H1 (cell line): ENCODE data around the gene MARK3. TPM values are rescaled to one million over a fixed set of nuclear protein-coding genes. Genes with fewer than 3 reads are reported as not detected.
A peak's percentile ranks its signal among the peaks of the same experiment; 100 is the strongest.

Experiments
- CTCF ChIA-PET: fragments of 300-600 bp; sonication (Branson Sonifier 250); formaldehyde crosslinking; loops from one replicate; lab custom pipeline; 2021; ENCODE audit not compliant: partially characterized antibody; lab: Charles Lee
- POLR2A ChIA-PET: fragments of 300-600 bp; sonication (Branson Sonifier 250); formaldehyde crosslinking; loops from one replicate; lab custom pipeline; 2021; ENCODE audit warnings: inconsistent platforms; ENCODE audit not compliant: partially characterized antibody; lab: Charles Lee
- DNase-seq, 2 experiments: peaks; one replicate each; pipeline versions ENCODE4 v3.0.0 to v3.0.0-alpha.2; 2010 to 2022; ENCODE audit warnings: low spot score in 2 of 2, low read depth in 1 of 2, mixed read lengths in 1 of 2
- FAIRE-seq: peaks from 2 replicates; lab custom pipeline; 2011; peaks lifted over from hg19 to GRCh38; lab: Jason Lieb, UNC
- H2AFZ ChIP-seq: 2 replicates; pipeline ENCODE4 v1.8.1; 2012; ENCODE audit warnings: low read length, inconsistent platforms
- H2AK5ac ChIP-seq: 2 replicates; pipeline ENCODE4 v1.6.1; 2013; ENCODE audit warnings: low read depth, low read length
- H2BK120ac ChIP-seq: replicated peaks from 2 replicates; pipeline ENCODE3; 2013; ENCODE audit warnings: low read depth, low read length, inconsistent platforms
- H2BK12ac ChIP-seq: 2 replicates; pipeline ENCODE4 v1.6.1; 2013; ENCODE audit warnings: low read depth, low read length
- H2BK15ac ChIP-seq: 2 replicates; pipeline ENCODE4 v1.6.1; 2013; ENCODE audit warnings: low read length
- H2BK20ac ChIP-seq: 2 replicates; pipeline ENCODE4 v1.6.1; 2013; ENCODE audit warnings: low read length
- H2BK5ac ChIP-seq: 2 replicates; pipeline ENCODE4 v1.6.1; 2013; ENCODE audit warnings: low read depth, low read length
- H3K14ac ChIP-seq: 2 replicates; pipeline ENCODE4 v1.6.1; 2013; ENCODE audit warnings: inconsistent platforms; ENCODE audit not compliant: insufficient read length
- H3K18ac ChIP-seq: 2 replicates; pipeline ENCODE4 v1.6.1; 2013; ENCODE audit warnings: low read length; ENCODE audit errors: extremely low read depth
- H3K23ac ChIP-seq: 2 replicates; pipeline ENCODE4 v1.6.1; 2013; ENCODE audit warnings: inconsistent platforms; ENCODE audit not compliant: insufficient read length
- H3K23me2 ChIP-seq: 2 replicates; pipeline ENCODE4 v1.6.1; 2013; ENCODE audit warnings: low read depth, low read length
- H3K27ac ChIP-seq: 2 replicates; pipeline ENCODE4 v1.6.1; 2011; ENCODE audit warnings: low read depth, low read length, inconsistent platforms
- H3K27me3 ChIP-seq, 4 experiments: replicated peaks in 1 of 4; 1 replicate in 1 of 4; 2 replicates in 3 of 4; pipeline versions ENCODE4 v1.6.1 to v1.8.1; 2011 to 2013; ENCODE audit warnings: low read length in 3 of 4, mild to moderate bottlenecking in 3 of 4, inconsistent platforms in 2 of 4, mixed read lengths in 2 of 4, moderate library complexity in 1 of 4; ENCODE audit not compliant: control insufficient read depth in 3 of 4, insufficient read depth in 3 of 4; ENCODE audit errors: extremely low read depth in 1 of 4
- H3K36me3 ChIP-seq, 4 experiments: 2 replicates each; pipeline versions ENCODE4 v1.6.1 to v1.8.1; 2011 to 2013; ENCODE audit warnings: mild to moderate bottlenecking in 4 of 4, low read length in 3 of 4, moderate library complexity in 2 of 4, control low read depth in 1 of 4, inconsistent platforms in 1 of 4; ENCODE audit not compliant: insufficient read depth in 4 of 4, control insufficient read depth in 2 of 4
- H3K4ac ChIP-seq: replicated peaks from 2 replicates; pipeline ENCODE3; 2013; ENCODE audit warnings: low read length, low read depth, mixed read lengths, inconsistent platforms; ENCODE audit not compliant: insufficient read length
- H3K4me1 ChIP-seq, 4 experiments: replicated peaks in 1 of 4; 1 replicate in 1 of 4; 2 replicates in 3 of 4; pipeline versions ENCODE4 v1.6.1 to v1.8.1; 2011 to 2013; ENCODE audit warnings: low read length in 3 of 4, inconsistent platforms in 2 of 4, mixed read lengths in 1 of 4; ENCODE audit not compliant: insufficient read depth in 4 of 4, control insufficient read depth in 3 of 4
- H3K4me2 ChIP-seq, 2 experiments: 2 replicates each; pipeline versions ENCODE4 v1.6.1 to v1.8.1; 2011 to 2013; ENCODE audit warnings: low read depth in 2 of 2, low read length in 2 of 2, control low read depth in 1 of 2, inconsistent platforms in 1 of 2, mild to moderate bottlenecking in 1 of 2; ENCODE audit not compliant: insufficient read depth in 1 of 2
- H3K4me3 ChIP-seq, 4 experiments: fragments of 200-600, 300-600 bp in 1 of 4; sonication (generic), shearing (Covaris generic), sonication (Bioruptor Twin) in 1 of 4; 2 replicates each; pipeline versions ENCODE4 v1.5.1 to v1.8.1; 2011 to 2016; ENCODE audit warnings: low read length in 4 of 4, low read depth in 3 of 4, control low read depth in 2 of 4, inconsistent platforms in 2 of 4, mild to moderate bottlenecking in 2 of 4, mixed read lengths in 1 of 4, moderate library complexity in 1 of 4; ENCODE audit not compliant: insufficient read depth in 2 of 4; ENCODE audit errors: extremely low read depth in 1 of 4
- H3K56ac ChIP-seq: replicated peaks from 2 replicates; pipeline ENCODE3; 2013; ENCODE audit warnings: low read depth, mild to moderate bottlenecking, mixed read lengths, low read length, inconsistent platforms; ENCODE audit not compliant: insufficient read length
- H3K79me1 ChIP-seq: 2 replicates; pipeline ENCODE4 v1.6.1; 2013; ENCODE audit warnings: low read depth, low read length, control low read depth
- H3K79me2 ChIP-seq, 2 experiments: 2 replicates each; pipeline versions ENCODE4 v1.6.1 to v1.8.1; 2012 to 2013; ENCODE audit warnings: low read length in 2 of 2, mild to moderate bottlenecking in 2 of 2, inconsistent platforms in 1 of 2; ENCODE audit not compliant: insufficient read depth in 2 of 2, control insufficient read depth in 1 of 2
- H3K9ac ChIP-seq, 4 experiments: replicated peaks in 1 of 4; 1 replicate in 1 of 4; 2 replicates in 3 of 4; pipeline versions ENCODE4 v1.6.1 to v1.8.1; 2011 to 2013; ENCODE audit warnings: low read depth in 3 of 4, low read length in 3 of 4, control low read depth in 2 of 4, mild to moderate bottlenecking in 2 of 4, moderate library complexity in 2 of 4, inconsistent platforms in 1 of 4; ENCODE audit errors: extremely low read depth in 1 of 4
- H3K9me3 ChIP-seq, 2 experiments: 2 replicates each; pipeline versions ENCODE4 v1.6.1 to v1.8.1; 2012 to 2013; ENCODE audit warnings: mild to moderate bottlenecking in 2 of 2, moderate library complexity in 2 of 2, control low read depth in 1 of 2, inconsistent platforms in 1 of 2, low read depth in 1 of 2, low read length in 1 of 2, mixed read lengths in 1 of 2; ENCODE audit not compliant: insufficient read depth in 2 of 2
- H4K20me1 ChIP-seq, 2 experiments: replicated peaks in 1 of 2; 2 replicates each; pipeline versions ENCODE3 to v1.8.1; 2011 to 2013; ENCODE audit warnings: inconsistent platforms in 2 of 2, low read length in 2 of 2, mild to moderate bottlenecking in 1 of 2; ENCODE audit not compliant: insufficient read depth in 2 of 2, control insufficient read depth in 1 of 2
- H4K5ac ChIP-seq: 2 replicates; pipeline ENCODE4 v1.6.1; 2013; ENCODE audit warnings: low read length, low read depth, mixed read lengths, inconsistent platforms; ENCODE audit not compliant: insufficient read length
- H4K8ac ChIP-seq: 2 replicates; pipeline ENCODE4 v1.8.0; 2013; ENCODE audit warnings: mild to moderate bottlenecking, moderate library complexity, low read length, inconsistent platforms; ENCODE audit not compliant: insufficient read depth; ENCODE audit errors: extremely low read depth
- H4K91ac ChIP-seq: replicated peaks from 2 replicates; pipeline ENCODE3; 2013; ENCODE audit warnings: low read length, mixed read lengths, inconsistent platforms; ENCODE audit not compliant: insufficient read length
- CEBPB ChIP-seq: IDR thresholded peaks from 2 replicates; pipeline ENCODE4 v1.6.1; 2012; ENCODE audit warnings: low read depth, low read length
- CHD1 ChIP-seq: IDR thresholded peaks from 2 replicates; pipeline ENCODE4 v1.6.1; 2012; ENCODE audit warnings: low read depth, low read length, improper control_type of control experiment
- EZH2 ChIP-seq: fragments of 200-600 bp; sonication (generic); IDR thresholded peaks from 2 replicates; pipeline ENCODE4 v1.7.1; 2012; ENCODE audit warnings: low read depth, mild to moderate bottlenecking, moderate library complexity, low read length, inconsistent platforms; ENCODE audit not compliant: severe bottlenecking
- FOSL1 ChIP-seq: IDR thresholded peaks from 2 replicates; pipeline ENCODE4 v1.6.1; 2011; ENCODE audit warnings: mild to moderate bottlenecking, low read depth, low read length, moderate library complexity; ENCODE audit not compliant: insufficient read depth
- POLR2AphosphoS5 ChIP-seq: IDR thresholded peaks from 2 replicates; pipeline ENCODE4 v1.6.1; 2011; ENCODE audit warnings: low read depth, low read length
- RNF2 ChIP-seq: fragments of 200-900, 300-1000 bp; sonication (generic); IDR thresholded peaks from 2 replicates; pipeline ENCODE4 v1.7.1; 2016; ENCODE audit warnings: borderline replicate concordance, low read depth, mild to moderate bottlenecking, antibody characterized with exemption, low read length; ENCODE audit not compliant: poor library complexity, severe bottlenecking; ENCODE audit errors: missing control alignments
- SIN3A ChIP-seq, 2 experiments: IDR thresholded peaks in 1 of 2; conservative IDR thresholded peaks in 1 of 2; 2 replicates each; pipeline ENCODE4 v1.6.1; 2011 to 2012; ENCODE audit warnings: low read length in 2 of 2, improper control_type of control experiment in 1 of 2, low read depth in 1 of 2, mild to moderate bottlenecking in 1 of 2
- WGBS, 2 experiments: shearing (Covaris generic) in 1 of 2; methylation state at CpG; one replicate each; pipeline versions ENCODE4 v1.1.6 to v1.1.7; 2013 to 2015; ENCODE audit warnings: low lambda C conversion rate in 2 of 2, mixed read lengths in 2 of 2, inconsistent platforms in 1 of 2, low coverage in 1 of 2, missing lambda C conversion rate in 1 of 2; ENCODE audit not compliant: insufficient replicate concordance in 2 of 2, insufficient coverage in 1 of 2, insufficient read length in 1 of 2; ENCODE audit errors: extremely low coverage in 1 of 2, missing lambda C conversion rate in 1 of 2; 5-methylcytosine and 5-hydroxymethylcytosine counted together
- polyA plus RNA-seq, 7 experiments: library from polyadenylated mRNA; depleted of rRNA in 3 of 7; stranded (reverse) in 5 of 7; unstranded in 2 of 7; fragments of >200 nt in 5 of 7; fragments of 200-250 nt in 2 of 7; gene quantifications; 1 replicate in 5 of 7; 2 replicates in 1 of 7; 4 replicates in 1 of 7; pipeline versions ENCODE4 v1.2.1 to v1.2.3, GENCODE V29; 2011 to 2013; ENCODE audit warnings: missing spikeins in 2 of 7, mixed read lengths in 2 of 7
- total RNA-seq: library from RNA; stranded (reverse); fragmentation: NEBNext Ultra II Directional; extraction: Animal tissue kit (Norgen Biotek cat#: 25700); gene quantifications from 2 replicates; pipeline ENCODE4 v1.2.1, GENCODE V29; 2021

Gene MARK3
- total and polyA plus RNA-seq, 2 of the 8 experiments (the other 6 are each of a cell fraction or from before 2014, with no cell fraction given): 39.4 to 76.9 TPM

GRCh38 chr14:103339561-103339960 lies 45.7 kb upstream of the MARK3 start:
- Histone ChIP-seq H3K27ac (no peak overlapping the region), H3K56ac (no peak overlapping the region), H4K91ac (no peak overlapping the region), H3K36me3 (peaks cover 55 to 94% (median 84%) of the 10 kb centered on the region in 4 experiments), H3K9ac (no peak overlapping the region), H3K23ac (no peak overlapping the region), H2BK120ac (no peak overlapping the region), H3K23me2 (peaks cover 3% of the 10 kb centered on the region; the same call in 1 of the 2 replicates), H3K9me3 (no peaks in the 10 kb centered on the region), H2AFZ (no peak overlapping the region), H2BK20ac (no peak overlapping the region), H3K79me2 (peaks cover 8 to 29% of the 10 kb centered on the region in 2 experiments; a peak in 3 of 4 replicates), H2AK5ac (no peak overlapping the region), H2BK5ac (no peak overlapping the region), H3K4me3 (no peak overlapping the region), H3K4me2 (no peak overlapping the region), H2BK15ac (no peak overlapping the region), H3K79me1 (peaks cover 5% of the 10 kb centered on the region), H3K18ac (no peak overlapping the region), H3K14ac (no peak overlapping the region), H3K4me1 (peaks cover 0 to 5% (median 2%) of the 10 kb centered on the region in 4 experiments; a peak in 2 of 7 replicates), H2BK12ac (no peak overlapping the region)
- POLR2A ChIA-PET: interaction anchor here (0.6 to 16.0 kb wide), 15 partner anchors 7 to 1311 kb away, joined by 3 to 247 read pairs (median 4); no protein-coding TSS in a partner anchor
- CTCF ChIA-PET: interaction anchor here (1.0 to 1.5 kb wide), 3 partner anchors 29 to 165 kb away, joined by 4 to 6 read pairs (median 4); no protein-coding TSS in a partner anchor
- FAIRE-seq (no peak), DNase-seq (no peak)
- 84% methylated on average over 6 of the region's 6 CpGs; no CpG with 5 or more reads in 1 of the 2 experiments for WGBS, 2 experiments
- no peak for TF ChIP-seq FOSL1
- no peak for TF ChIP-seq SIN3A (conservative IDR thresholded peaks at IDR 0.05 in 1 of 2, IDR thresholded peaks at IDR 0.05 in 1 of 2; ENCODE audit: low read depth in 1 of 2, low read length in 2 of 2)
- TF ChIP-seq RNF2: no peak
- TF ChIP-seq CHD1: no peak
- no peak for TF ChIP-seq EZH2
- TF ChIP-seq POLR2AphosphoS5: peak; percentile 36; the same call in 1 of the 2 replicates
- TF ChIP-seq CEBPB: no peak
- TF ChIP-seq, all 59 proteins: peak for 1
- Histone ChIP-seq H4K5ac (no peak overlapping the region), H3K27me3 (no peaks in the 10 kb centered on the region), H3K4ac (no peak overlapping the region), H4K20me1 (peaks cover 21 to 30% of the 10 kb centered on the region in 2 experiments), H4K8ac (no peak overlapping the region)
